GM19240 (cell line): ENCODE results near the gene SBF1.
"Not testable (repeated sequence)": the region's sequence is repeated elsewhere in the genome, so short reads cannot be mapped to it uniquely, and the experiment has no call there.

Experiments
- DNase-seq: peaks from one replicate; pipeline ENCODE4 v3.0.0; 2011; ENCODE audit warnings: low spot score; ENCODE audit not compliant: insufficient read length

Gene SBF1

DNA sequence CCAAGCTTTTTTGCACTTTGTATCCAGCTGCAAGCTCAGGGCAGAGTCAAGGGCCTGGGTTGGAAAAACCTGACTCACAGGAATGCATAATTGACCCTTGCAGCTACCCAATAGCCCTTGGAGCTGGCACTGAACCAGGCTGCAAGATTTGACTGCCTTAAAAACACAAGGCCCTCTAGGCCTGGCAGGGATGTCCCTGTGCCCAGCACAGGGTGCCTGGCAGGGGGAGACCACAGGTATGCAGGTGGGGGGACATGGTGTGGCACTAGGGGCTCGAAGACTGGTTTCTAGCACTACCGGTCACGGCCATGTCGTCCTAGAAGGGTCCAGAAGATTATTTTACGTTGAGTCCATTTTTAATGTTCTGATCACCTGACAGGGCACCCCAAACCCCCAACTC lies 30.2 kb downstream of the SBF1 start:
- no peak for DNase-seq

DNA sequence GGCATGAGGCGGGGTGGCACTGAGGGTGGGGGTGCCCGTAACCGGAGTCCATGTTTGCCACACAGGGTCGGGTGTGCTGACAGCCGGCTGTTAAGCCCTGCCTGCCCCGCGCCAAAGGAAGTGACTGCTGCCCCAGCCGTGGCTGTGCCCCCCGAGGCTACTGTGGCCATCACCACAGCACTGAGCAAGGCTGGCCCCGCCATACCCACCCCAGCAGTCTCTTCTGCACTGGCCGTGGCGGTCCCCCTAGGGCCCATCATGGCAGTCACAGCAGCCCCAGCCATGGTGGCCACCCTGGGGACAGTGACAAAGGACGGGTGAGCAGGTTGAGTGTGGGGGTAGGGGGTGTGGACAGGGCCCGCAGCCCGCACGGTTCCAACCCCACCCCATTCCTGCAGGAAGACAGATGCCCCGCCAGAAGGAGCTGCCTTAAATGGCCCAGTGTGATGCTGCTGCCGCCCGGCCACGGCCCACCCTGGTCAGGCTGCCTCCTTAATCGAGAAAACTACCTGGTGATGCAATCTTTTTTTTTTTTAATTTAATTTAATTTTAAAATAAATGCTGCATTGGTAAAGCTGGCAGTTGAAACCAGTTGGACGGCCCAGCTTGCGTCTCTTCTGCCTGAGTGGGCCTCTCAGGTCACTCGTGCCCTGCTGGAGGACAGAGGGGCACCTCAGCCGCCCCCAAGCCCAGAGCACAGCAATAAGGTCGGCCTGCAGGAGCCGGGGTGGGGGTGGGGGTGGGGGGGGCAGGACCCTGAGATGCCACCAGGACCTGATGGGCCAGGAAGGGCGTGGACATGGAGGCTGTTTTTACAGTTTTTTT lies 30.8 kb downstream of the SBF1 start:
- no peak for DNase-seq

DNA sequence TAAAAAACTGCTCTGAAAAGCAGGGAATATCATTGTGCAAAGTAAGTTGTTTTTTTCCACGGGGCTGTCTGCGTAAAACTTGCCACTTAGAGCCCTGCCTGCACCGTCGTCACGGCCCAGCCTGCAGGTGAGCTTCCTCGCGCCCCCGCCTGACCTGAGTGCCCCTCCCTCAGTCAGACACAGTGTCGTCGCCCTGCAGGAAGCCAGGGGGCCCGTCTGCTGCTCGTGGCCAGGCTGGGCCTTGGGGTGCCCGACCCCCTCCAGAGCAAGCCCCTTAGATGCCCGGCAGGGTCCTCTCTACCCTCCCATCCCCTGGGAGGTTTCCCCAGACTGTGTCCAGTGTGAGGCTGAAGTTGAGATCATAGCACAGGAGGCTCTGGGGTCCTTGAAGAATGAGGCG lies 31.6 kb downstream of the SBF1 start:
- no peak for DNase-seq

DNA sequence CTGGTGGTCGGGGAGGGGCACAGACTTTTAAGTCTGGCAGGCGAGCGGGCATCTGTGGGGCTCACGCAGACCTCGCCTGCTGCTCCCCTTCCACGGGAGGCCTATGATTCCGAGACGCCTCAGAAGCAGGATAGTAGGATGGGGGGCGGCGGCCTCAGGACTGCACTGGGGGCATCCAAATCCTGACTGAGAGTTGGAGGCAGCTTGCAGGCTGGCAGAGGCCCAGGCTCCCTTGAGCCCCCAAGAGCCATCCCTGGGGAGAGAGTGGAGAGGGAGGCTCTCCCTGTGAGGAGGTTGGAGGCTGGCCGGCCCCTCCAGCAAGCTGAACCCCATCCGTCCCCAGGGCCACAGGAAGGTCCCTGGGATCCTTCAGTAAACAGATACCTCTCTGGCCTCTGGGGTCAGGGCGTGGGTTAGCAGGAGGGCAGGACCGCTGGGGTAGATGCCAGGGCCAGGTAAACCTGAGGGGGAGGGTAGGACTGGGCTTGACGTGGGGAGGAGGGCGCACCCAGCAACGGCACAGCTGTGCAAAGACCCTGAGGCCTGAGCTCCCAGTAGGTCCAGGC lies 33.3 kb downstream of the SBF1 start:
- no peak for DNase-seq

DNA sequence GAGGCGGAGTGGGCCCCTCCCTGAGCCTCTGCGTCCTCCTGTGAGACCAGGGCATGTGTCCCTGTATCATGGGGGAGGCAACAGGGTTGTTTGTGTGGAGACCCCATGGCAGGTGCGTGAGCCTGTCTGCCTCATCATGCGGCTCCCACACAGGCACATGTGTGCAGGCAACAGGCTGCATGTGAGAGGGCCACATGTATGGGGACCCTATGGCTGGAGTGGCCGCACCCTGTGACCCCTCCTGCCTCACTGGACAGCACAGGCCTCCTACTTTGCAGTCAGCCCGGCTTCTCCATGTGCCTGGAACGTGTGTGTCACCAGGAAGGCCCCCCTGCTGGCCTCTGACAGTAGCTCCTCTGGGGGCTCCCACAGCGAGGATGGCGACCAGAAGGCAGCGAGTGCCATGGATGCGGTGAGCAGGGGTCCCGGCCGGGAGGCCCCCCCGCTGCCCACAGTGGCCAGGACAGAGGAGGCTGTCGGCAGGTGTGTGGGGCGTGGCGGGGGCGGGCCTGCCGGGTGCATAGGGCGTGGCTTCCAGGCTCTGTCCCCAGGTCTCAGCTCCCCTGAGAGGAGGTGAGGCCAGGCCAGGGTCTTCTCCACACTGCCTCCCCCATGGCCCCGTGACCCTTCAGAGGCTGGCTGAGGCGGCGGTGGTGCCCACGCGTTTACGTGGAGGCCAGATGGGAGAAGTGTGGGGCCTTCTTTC lies 34.1 kb downstream of the SBF1 start:
- DNase-seq, result no peak

DNA sequence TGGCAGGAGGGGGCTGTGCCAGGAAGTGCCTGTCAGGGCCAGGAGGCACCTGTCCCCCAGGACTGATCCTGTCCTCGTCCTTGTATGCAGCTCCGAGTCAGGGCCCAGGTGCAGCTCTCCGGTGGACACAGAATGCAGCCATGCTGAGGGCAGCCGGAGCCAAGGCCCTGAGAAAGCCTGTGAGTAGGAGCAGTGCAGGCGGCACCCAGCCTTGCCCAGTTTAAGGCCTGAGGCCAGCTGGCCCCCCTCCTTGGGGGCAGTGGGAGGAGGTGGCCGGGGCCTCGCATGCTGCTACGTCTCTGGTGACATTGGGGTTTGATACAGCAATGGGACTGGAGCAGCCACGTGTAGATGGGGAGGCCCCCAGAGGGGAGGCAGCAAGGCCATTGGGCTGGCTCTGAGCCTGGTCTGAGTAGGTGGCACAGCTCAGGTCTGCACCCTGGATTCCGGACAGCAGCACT lies 34.9 kb downstream of the SBF1 start:
- DNase-seq, result no peak

DNA sequence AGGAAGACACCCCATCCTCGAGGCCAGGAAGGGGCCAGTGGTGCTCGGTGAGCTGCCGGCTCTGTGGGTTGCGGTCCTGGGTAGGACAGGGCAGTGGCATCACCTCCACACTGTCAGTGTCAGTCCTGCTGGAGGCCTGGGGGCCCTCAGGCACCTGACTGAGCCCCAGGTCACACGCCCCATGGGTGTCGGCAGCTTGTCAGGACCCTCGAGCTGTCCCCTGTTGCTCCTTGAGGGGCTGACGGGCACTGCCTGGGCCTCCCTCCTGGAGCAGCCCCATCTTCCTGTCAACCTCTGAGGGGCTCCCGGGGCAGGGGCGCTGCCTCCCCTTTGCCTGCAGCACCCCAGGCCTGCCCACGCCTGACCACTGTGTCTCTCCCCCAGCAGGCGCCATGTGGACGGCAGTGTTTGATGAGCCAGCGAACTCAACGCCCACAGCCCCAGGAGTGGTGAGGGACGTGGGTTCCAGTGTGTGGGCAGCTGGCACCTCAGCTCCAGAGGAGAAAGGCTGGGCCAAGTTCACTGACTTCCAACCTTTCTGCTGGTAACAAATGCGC lies 35.4 kb downstream of the SBF1 start:
- DNase-seq, result no peak

DNA sequence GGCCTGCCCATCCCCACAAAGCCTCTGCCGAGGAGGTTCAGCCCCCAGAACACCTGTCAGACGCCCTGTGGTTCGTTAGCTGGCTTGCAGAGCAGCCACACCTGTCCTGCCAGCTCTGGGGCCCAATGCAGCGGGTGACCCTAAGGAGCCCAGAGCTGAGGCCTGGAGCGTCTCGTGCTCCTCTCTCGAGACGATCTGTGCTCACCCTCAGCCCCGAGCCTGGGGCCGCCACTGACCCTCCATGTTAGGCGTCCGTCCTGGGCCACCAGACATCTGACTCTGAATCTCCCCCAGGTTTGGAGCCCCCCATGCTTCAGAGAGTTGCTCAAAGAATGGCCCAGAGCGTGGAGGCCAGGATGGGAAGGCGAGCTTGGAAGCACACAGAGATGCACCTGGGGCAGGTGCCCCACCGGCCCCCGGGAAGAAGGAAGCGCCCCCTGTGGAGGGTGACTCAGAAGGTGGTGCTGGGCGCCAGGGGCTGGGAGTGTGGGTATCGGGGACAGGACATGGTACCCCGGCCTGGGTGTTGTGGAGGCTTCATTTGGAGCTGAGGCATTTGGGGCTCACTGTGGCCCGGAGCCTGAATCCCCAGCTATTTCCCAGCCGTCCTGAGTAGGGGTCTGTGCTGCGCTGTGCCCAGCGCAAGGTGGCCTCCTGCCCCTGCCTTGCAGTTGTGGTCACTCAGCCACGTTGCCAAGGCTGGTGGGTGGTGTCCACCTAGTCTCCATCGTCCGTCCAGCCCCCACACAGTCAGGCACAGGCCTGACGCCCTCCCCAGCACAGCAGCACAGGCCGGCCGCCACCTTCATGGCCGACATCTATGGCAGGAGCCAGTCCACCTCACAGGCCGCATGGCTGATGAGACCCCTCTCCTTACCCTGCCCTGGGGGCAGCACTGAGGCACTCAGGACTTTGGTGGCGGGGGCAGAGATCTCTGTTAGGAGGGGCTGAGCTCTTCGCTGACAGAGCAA lies 36.2 kb downstream of the SBF1 start:
- DNase-seq, result no peak

DNA sequence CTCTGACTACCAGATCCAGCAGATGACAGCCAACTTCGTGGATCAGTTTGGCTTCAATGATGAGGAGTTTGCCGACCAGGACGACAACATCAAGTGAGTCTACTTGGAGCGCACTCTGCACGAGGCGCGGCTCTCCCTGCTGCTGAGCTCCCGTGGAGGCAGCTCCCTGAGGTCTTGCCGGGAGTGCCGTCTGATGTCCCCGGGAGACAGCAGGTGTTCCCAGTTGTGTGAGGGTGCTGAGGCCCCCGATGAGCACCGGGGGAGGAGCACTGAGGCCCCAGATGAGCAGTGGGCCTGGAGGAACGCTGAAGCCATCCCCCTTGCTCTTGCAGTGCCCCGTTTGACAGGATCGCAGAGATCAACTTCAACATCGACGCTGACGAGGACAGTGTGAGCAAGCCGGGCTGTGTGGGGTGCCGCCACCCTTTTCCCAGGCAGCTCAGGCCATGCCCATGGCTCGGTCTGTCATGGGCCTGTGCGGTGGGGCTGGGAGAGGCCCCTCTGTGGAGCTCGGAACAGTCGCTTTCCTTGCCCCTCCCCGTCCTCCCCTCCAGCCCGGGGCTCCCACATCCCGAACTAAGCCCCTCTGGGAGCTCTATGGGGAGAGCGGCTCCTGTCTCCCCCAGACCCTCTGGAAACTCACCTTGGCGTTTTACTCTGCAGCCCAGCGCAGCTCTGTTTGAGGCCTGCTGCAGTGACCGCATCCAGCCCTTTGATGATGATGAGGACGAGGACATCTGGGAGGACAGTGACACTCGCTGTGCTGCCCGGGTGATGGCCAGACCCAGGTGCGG lies 37.1 kb downstream of the SBF1 start:
- no peak for DNase-seq

DNA sequence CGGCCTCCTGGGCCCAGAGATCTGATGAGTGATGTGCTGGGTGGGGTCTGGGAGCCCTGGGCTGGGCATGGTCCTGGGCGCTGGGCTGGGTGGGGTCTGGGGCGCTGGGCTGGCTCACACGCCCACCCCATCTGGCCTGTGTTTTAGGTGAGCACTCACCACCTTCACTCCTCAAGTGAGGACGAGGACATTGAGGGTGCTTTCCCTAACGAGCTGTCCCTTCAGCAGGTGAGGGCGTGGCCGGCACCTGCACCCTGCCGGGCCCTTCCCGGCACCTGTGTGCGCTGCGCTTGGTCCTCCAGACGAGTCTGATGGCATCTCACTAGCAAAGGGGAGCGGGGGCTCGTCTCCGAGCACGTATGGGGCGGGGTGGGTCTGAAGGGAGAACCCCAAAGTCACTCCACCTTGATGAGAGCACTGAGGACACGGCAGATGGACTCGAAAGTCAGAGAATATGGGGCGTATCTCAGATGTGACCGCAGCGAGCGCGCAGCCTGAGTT lies 37.9 kb downstream of the SBF1 start:
- no peak for DNase-seq

DNA sequence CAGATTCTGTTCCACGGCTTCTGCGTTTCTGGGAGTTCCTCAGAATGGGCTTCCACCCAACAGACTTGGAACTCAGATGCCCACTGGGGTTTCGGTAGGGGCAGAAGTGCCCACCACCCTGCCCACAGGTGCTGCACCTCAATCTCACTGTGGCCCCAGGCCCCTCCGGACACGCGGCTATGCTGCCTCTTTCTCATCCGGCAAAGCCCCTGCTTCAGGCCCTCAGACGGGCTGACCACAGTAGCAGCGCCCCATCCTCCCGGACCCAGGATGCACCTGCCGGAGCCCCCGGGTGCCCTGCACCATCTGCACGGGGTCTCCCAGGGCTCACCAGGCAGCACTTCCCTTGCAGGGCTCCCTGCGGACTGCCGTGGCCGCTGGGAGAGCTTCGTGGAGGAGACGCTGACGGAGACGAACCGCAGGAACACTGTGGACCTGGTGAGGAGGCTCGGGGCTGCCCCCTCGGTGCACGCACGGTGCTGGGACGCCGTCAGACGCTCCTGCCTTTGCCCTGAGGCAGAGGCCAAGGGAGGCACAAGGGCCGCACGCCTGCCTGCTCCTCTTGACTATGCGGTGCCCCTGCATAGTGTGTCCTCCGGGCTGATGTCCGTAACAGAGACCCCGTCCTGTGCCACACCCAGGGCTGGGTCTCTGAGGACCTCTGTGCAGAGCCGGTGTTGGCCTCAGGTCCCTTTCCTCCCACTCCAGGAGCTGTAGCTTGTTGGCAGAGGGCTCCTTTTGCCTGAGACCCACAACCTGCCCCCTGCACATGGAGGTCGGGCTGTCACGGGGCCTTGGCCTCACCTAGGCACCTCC lies 38.6 kb downstream of the SBF1 start:
- no peak for DNase-seq

DNA sequence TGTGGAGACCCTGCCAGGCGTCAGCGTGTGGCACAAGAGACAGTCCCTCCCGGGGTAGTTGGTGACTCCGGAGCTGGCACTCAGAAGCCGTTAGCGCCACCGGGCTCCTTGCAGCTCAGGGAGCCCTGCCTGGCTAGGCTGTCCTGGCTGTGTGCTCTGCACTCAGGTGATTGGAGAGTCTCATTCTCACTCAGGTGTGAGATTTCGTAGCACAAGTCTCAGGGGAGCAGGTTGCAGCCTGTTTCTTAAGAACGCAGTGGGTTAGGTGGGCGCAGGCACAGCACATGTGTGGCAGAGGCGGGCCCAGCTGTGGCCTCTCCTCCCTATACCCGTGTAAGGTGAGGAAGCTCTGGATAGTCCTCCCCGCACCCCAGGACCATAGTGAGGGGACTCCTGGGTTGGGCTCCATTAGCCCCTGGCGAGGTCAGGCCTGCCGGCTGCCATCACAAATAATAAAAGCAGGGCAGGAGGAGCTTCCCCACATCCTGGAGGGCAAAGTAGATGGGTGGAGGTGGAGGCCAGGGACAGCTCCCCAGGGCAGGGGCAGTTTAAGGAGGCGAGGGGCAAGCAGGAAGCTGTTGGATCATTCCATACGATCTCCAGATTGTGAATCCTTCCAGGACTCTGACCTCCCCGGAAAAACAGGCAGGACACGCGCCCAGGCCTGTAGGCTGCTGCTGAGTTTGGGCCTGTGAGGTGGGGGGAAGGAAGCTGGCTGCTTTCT lies 39.4 kb downstream of the SBF1 start:
- DNase-seq, result no peak

DNA sequence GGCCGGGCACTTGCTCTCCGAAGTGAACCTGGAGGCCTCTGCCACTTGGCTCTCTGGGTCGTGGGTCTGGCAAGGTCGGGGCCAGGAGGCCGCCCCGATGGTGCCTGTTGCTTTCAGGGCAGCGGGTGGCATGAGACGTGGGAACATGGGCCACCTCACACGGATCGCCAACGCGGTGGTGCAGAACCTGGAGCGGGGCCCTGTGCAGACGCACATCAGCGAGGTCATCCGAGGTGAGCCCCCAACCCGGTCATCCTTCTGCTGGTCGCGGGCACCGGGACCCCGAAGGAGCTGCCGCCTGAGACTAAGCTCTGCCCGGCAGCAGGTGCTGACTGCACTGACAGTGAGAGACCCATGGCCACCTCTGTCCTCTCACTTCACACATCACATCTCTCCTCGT lies 40.0 kb downstream of the SBF1 start:
- no peak for DNase-seq

DNA sequence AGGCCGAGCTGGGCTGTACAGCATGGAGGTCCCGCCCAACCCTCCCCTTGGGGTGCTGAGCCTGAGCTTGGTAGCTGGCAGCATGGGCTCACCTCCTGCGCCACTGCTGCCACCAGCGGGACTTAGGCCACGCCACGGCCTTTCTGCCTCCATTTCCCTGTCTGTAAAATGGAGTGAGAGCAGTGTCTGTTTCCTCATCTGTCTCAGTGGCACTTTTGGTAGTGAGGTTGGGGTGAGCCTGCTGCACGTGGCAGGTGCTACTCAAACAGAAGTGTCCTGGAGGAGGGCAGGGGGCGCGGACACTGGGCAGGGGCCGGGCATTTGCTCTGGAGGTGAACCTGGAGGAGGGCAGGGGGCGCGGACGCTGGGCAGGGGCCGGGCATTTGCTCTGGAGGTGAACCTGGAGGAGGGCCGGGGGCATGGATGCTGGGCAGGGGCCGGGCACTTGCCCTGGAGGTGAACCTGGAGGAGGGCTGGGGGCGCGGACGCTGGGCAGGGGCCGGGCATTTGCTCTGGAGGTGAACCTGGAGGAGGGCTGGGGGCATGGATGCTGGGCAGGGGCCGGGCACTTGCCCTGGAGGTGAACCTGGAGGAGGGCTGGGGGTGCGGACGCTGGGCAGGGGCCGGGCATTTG lies 41.8 kb downstream of the SBF1 start:
- not testable (repeated sequence) for DNase-seq

DNA sequence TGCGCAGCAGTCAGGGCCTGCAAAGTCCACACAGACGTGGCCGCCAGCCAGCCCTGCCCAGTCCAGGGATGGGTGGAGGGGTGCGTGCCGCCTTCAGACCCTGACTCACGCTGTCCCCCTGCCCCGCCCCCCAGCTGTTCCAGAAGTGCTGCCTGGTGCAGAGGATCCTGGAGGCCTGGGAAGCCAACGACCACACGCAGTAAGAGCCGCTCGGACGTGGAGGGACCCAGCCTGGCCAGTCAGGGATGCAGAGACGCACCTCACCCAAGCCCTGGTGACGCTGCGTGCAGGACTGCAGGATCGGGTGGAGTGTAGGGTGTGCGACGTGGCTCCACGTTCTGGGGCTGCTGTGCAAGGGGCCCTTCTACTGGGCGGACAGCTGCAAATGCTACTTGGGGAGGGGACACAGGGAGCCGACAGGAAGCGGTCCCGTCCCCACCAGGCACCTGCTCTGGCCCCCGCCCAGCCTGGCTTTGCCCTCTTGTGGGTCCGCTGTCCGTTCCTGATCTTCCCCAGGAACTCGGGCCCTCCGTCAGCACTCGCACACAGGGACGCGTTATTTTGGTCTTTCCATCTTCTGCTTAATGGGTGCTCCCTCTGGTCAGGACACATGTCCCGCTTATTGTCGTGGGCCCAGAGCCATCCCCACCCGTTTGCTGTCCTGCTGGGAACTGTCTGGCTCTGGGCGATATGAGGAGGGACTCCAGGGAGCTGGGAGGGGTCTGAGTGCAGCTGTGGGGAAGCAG lies 42.5 kb downstream of the SBF1 start:
- DNase-seq, result no peak

DNA sequence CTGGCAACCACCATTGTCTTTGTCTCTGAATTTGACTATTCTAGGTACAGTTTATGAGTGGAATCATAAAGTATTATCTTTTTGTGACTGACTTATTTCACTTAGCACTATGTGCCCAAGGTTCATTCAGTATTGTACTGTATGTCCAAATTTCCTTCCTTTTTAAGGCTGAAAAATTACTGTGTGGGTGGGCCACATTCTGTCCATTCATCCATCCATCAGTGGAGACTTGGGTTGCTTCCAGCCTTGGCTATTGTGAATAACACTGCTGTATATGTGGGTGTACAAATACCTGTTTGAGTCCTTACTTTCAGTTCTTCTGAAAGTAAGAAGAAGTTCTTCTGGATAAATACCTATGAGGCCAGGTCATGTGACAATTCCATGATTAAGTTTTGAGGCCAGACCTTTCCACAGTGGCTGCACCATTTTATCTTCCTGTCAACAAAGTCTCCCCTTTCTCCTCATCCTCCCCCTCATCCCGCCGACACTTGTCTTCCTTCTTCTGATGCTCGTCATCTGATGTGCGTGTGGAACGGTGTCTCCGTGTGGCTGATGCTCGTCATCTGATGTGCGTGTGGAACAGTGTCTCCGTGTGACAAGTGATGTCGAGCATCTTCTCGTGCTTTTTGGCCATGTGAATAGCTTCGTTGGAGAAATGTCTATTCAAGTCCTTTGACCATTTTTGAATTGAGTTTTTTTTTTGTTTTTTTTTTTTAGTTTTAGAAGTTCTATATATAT lies 49.5 kb downstream of the SBF1 start:
- no peak for DNase-seq

DNA sequence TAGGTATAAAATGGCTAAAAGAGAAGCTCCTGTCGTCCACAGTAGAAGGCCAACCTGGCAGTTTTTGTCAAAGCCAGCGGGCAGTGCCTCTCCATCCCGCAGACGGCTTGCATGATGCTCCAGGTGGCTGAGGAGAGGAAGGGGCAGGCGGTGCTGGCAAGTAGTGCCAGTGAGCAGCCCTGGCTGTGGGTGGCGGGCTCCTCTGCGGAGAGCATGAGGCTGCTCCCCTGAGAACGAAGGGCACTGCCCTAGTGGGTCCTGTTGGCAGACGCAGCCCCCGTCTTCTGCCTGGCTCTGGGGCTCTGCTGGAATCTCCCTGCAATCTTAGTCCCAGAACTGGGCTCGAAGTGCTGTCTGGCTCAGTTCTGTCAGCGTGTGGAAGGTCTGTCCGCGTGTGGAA lies 50.9 kb downstream of the SBF1 start:
- DNase-seq, result no peak
